Nephron (organoid): ENCODE data around the gene IPO8.

Source experiments
- H3K27ac Mint-ChIP-seq, 3 experiments: 2 replicates each; pipeline ENCODE4 v1.8.0; 2020; ENCODE audit warnings: mixed read lengths in 3 of 3, mild to moderate bottlenecking in 2 of 3, moderate library complexity in 1 of 3
- H3K27me3 Mint-ChIP-seq: 2 replicates; pipeline ENCODE4 v1.8.0; 2021; ENCODE audit warnings: low read depth, mild to moderate bottlenecking, moderate library complexity, mixed read lengths
- H3K36me3 Mint-ChIP-seq: 2 replicates; pipeline ENCODE4 v1.8.0; 2020; ENCODE audit warnings: low read depth, mixed read lengths
- H3K4me1 Mint-ChIP-seq: 2 replicates; pipeline ENCODE4 v1.8.0; 2020; ENCODE audit warnings: mixed read lengths
- H3K4me3 Mint-ChIP-seq, 3 experiments: 2 replicates each; pipeline ENCODE4 v1.8.0; 2020; ENCODE audit warnings: mild to moderate bottlenecking in 3 of 3, mixed read lengths in 3 of 3, moderate library complexity in 2 of 3
- H3K9me3 Mint-ChIP-seq: 2 replicates; pipeline ENCODE4 v1.8.0; 2020; ENCODE audit warnings: mixed read lengths
- TF ChIP-seq, protein P1 (sequence below), 3 experiments: fragments of 200-600 bp; sonication (generic); IDR thresholded peaks; one replicate each; pipeline ENCODE4 v1.5.0; 2021; ENCODE audit warnings: antibody characterized with exemption in 3 of 3; ENCODE audit not compliant: unreplicated experiment in 3 of 3

Gene IPO8

DNA sequence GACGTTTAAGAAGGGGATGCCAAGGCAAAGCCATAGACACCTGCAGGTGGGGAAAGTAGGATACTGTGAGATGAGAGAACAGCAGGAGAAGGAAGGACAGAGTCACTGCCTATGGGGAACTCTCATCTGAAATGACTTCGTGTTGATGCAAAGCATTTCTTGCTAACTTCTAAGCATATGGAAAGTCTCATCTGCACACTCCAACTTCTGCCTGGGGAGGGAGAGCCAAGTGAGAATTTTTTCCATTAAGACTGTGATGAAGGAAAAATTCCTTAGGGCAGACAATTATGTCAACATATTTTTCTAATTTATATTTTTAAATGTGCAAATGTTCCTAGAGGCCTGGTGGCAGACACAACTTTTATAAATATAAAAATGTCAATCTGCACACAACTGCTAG, 115.3 kb downstream of the IPO8 start:
- no peaks in the 10 kb centered on the region for H3K36me3 Mint-ChIP-seq
- no peaks in the 10 kb centered on the region for H3K27me3 Mint-ChIP-seq
- H3K9me3 Mint-ChIP-seq, result no peaks in the 10 kb centered on the region
- H3K4me3 Mint-ChIP-seq, result no peak overlapping the region
- H3K4me1 Mint-ChIP-seq, result peaks cover 11% of the 10 kb centered on the region
- TF ChIP-seq, protein P1, sequence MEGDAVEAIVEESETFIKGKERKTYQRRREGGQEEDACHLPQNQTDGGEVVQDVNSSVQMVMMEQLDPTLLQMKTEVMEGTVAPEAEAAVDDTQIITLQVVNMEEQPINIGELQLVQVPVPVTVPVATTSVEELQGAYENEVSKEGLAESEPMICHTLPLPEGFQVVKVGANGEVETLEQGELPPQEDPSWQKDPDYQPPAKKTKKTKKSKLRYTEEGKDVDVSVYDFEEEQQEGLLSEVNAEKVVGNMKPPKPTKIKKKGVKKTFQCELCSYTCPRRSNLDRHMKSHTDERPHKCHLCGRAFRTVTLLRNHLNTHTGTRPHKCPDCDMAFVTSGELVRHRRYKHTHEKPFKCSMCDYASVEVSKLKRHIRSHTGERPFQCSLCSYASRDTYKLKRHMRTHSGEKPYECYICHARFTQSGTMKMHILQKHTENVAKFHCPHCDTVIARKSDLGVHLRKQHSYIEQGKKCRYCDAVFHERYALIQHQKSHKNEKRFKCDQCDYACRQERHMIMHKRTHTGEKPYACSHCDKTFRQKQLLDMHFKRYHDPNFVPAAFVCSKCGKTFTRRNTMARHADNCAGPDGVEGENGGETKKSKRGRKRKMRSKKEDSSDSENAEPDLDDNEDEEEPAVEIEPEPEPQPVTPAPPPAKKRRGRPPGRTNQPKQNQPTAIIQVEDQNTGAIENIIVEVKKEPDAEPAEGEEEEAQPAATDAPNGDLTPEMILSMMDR (IDR thresholded peaks at IDR 0.05; ENCODE audit: unreplicated experiment in 3 of 3), result no peak
- H3K27ac Mint-ChIP-seq, result no peak overlapping the region
